ELF-1 (cell line): Measurements from ENCODE around the gene FABP1.
A peak's percentile ranks its signal among the peaks of the same experiment; 100 is the strongest.

Experiments
- DNase-seq: peaks from one replicate; pipeline ENCODE4 v3.0.0-alpha.2; 2016; ENCODE audit warnings: low read depth, low spot score

Gene FABP1

GRCh38 chr2:88127888-88128653, at the start of gene FABP1:
FABP1 (minus strand) TSS chr2:88128062; CDS start chr2:88128017, 45 bp downstream.
- no peak for DNase-seq

GRCh38 chr2:88177556-88177955, 49.7 kb upstream of the FABP1 start:
- no peak for DNase-seq

GRCh38 chr2:88176352-88176984, 48.6 kb upstream of the FABP1 start:
- no peak for DNase-seq

DNA sequence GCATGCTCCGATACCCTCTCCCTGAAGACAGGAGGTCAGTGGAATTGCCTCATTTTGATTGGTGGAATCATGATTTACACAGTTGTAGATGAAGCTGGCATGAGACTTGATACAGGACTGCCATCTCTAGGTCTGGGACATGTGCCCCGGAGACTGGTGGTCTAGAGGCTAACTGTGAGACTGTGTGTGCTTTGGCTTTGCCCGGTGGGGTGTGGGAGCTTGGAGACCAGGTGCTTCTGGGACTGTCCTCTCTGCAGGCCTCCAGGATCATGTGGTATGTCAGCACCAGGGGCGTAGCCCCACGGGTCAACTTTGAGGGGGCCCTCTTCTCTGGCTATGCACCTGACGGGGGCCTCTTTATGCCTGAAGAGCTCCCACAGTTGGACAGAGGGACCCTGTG, 45.0 kb upstream of the FABP1 start:
- DNase-seq: no peak

GRCh38 chr2:88171966-88172365, 44.1 kb upstream of the FABP1 start:
- DNase-seq: no peak

DNA sequence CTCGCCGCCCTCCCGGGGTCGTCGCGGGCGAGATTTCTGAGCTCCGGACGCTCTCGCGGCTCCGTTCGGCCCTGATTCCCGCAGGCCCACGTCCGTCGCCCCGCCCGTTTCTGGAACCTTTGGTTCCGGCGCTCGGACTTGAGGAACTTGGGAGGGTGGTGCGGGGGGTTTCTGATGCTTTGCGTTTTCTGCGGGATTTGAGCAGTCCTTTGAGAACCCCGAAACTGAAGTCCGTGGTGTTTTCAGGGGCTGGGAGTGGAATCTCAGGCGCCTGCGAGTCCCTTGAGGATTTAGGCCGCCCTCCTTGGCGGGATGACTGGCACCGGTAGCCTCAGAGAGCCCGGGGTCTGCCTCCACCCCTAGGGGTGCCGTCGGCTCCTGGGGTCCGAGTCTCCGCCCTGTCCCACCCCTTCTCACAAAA, 42.6 kb upstream of the FABP1 start:
- peak; percentile 48 for DNase-seq

DNA sequence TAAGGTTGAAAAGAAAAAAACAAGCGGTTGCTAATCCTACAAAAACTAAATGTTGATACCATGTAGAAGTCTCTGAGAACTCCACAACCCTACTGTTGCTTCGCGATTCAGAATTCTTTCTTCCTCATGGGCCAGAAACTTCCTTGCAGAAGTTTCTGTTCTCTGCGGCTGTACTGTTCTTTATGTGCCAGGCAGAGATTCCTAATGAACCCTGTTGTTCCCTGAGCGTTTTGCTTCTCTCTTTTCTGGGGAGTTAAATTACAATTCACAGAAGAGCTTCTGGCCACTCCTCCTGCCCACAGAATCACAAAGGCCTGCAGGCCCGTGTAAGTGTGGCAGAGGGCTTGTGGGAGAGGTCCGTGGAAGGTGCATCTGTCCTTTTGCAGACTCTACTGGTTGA, 40.5 kb upstream of the FABP1 start:
- DNase-seq: no peak

DNA sequence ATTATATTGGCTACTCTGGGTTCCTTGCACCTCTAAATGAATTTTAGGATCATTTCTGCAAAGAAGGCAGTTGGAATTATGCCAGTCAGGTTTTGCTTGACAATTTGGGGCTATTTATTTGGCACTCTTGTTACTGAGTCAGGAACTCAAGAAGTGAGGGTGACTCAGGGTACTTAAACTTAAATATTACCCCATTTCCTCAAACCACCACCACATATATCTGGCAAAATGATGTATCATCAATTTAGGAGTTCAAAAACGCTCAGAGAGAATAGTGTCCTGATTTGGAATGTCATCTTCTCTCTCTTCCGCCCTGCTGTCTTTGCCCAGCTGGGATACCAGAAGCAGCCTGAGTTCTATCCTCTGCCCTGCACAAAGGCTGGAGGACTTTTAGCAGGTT, 39.9 kb upstream of the FABP1 start:
- no peak for DNase-seq

DNA sequence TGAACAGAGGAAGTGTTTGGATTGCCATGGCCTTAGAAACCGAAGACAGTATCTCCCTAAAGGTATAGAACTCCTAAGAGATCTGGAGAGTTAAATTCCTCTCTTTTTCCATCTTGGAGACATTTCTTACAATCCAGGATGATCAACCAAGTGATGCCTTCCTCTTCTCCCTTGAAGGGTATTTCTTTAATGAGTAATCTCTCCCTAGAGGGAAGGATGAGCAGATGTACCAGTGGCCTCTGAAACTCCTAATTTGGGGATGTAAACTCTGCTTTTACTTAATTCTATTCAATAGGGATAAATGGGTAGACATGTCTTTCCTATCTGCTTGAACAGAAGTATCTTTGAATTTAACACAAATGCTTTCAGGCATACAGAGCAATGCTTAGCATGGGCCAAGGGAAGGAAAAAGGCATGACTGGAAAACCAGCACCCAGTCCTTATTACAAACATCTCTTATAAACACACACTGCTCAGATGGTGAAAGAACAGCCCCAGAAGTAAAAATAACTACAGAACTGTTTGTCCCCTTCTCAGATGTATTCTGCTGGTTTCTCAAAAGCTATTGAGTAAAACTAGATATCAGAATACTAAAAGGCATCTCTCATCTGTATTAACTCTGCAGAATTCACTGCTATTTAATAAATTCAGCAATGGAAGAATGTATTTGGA, 37.6 kb upstream of the FABP1 start:
- no peak for DNase-seq

- no peak for DNase-seq
Measured at GRCh38 chr2:88161446-88162244, 33.8 kb upstream of the FABP1 start.

DNA sequence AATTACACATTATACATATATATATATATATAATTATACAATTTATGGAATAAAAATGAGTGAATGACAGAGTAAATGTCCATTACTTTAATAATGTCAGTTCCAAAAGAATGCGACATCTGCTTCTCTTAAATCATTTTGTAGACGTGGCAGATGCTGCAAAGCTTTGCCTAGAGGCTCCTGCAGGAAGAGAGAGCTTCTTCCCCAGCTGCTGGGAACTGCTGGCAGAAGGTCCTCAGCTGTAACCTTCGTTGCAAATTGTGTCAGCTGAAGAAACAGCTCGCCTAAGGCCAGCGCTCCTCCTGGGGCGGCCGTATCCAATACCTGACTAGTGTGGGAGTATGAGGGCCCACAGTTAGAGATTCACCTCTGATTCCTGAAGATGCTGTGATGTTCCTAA, 32.7 kb upstream of the FABP1 start:
- DNase-seq: no peak

DNA sequence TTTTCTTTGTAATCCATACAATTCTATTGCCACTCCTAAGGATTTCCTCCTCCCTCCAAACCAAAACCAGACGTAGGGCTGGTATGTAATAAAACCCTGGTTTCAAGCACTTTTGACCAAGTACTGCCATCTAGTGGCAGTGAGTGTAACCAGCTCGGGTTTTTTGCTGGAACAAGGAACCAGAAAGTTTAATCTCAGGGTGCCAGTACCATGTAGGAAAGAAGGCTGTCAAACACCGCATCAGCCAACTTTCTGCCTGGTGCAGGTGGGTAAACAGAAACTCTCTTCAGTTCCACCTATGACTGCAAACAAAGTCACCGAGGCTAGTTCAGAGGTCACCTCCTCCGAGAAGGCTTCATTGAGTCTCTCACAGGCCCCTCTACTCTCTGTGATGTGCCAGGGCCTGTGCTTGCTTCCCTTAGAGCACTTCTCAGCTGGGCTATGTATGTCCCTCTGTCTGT, 32.1 kb upstream of the FABP1 start:
- DNase-seq: peak; percentile 77

DNA sequence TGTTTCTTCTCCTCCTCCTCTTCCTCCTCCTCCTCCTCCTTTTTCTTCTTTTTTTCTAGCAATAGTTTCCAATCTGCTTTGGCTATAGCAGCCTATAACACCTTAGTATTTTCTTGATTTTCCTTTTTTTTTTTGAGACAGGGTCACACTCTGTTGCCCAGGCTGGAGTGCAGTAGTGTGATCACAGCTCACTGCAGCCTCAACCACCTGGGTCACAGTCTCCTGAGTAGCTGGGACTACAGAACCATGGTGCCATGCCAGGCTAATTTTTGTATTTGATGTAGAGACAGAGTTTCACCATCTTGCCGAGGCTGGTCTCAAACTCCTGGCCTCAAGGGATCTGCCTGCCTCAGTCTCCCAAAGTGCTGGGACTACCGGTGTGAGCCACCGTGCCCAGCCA, 31.6 kb upstream of the FABP1 start:
- DNase-seq: no peak

- DNase-seq: no peak
Measured at GRCh38 chr2:88148929-88149438, 21.1 kb upstream of the FABP1 start.

GRCh38 chr2:88147145-88147544, 19.3 kb upstream of the FABP1 start:
- DNase-seq: no peak

GRCh38 chr2:88146590-88146989, 18.7 kb upstream of the FABP1 start:
- DNase-seq: no peak

- DNase-seq: no peak
Measured at GRCh38 chr2:88144914-88145497, 17.1 kb upstream of the FABP1 start.

DNA sequence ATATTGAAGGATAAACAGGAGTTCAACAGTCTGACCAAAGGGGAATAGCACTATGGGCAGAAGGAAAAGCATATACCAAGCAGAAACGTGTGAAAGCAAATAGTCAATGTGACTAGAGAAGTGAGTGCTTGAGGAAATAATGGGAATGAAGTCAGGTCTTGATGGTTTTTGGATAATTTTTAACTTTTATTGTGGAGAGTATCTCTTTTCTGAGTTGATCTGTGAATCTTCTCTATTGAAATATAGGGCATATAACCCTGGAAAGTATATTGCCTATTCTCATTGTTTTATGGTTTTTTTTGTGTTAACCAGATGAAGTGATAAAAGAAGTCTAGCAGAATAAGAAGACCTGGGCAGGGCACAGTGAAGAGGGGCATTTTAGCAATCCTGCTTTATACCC, 16.4 kb upstream of the FABP1 start:
- DNase-seq: no peak

GRCh38 chr2:88141952-88142351, 14.1 kb upstream of the FABP1 start:
- DNase-seq: no peak

- DNase-seq: no peak
Measured at GRCh38 chr2:88139804-88140203, 11.9 kb upstream of the FABP1 start.

DNA sequence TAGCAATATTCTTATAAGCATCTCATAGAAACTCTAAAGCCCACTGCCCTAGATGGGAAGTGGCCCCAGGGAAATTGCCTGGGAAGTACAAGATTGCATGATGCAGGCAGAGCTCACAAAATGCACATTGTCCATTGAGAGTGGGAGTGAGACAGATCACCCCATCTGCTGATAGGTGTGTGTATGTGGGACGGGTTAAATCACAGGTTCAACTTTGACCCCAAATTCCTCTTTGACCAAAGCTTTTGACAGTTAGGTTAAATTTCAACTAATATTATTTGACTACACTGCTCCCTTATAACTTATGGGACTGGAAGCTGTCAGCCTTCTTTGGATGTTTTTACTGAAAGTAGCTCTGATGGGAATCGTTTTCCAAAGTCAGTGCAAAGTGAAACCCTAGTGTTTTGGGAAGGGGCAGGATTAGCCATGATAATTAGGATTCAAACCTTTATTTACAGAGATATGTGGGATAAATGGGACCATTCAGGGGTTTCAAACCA, 11.4 kb upstream of the FABP1 start:
- no peak for DNase-seq
